WTC11 (cell line): ENCODE results near the gene FOXN3.

Source experiments
- CREB1 ChIP-seq: sonication (generic); formaldehyde crosslinking; IDR thresholded peaks from 2 replicates; pipeline ENCODE4 v1.8.0; 2023; ENCODE audit warnings: mild to moderate bottlenecking, missing genetic modification reagents
- CTCF ChIP-seq: fragments of 200-600 bp; IDR thresholded peaks from 2 replicates; pipeline ENCODE4 v1.8.0; 2022; ENCODE audit warnings: antibody characterized with exemption
- TCF7 ChIP-seq: sonication (generic); formaldehyde crosslinking; IDR thresholded peaks from 2 replicates; pipeline ENCODE4 v1.8.0; 2022; ENCODE audit warnings: mild to moderate bottlenecking, low read depth, missing genetic modification reagents, moderate library complexity
- USF2 ChIP-seq: sonication (generic); formaldehyde crosslinking; IDR thresholded peaks from 2 replicates; pipeline ENCODE4 v1.8.1; 2023; ENCODE audit warnings: mild to moderate bottlenecking, missing genetic modification reagents, moderate library complexity

- TF ChIP-seq USF2 (CRISPR knock-in tag) (no peak), TCF7 (CRISPR knock-in tag) (no peak), CREB1 (CRISPR knock-in tag) (no peak), CTCF (no peak)
These were observed 8.9 kb upstream of the FOXN3 start for GRCh38 chr14:89425931-89426330.
